ENCODE results near the gene MADD. TPM values are rescaled to one million over a fixed set of nuclear protein-coding genes. Genes with fewer than 3 reads are reported as not detected.

MADD gene
- total and polyA plus RNA-seq, 2 donors (not counting 1 experiment from before 2014, with no cell fraction given), result 56.8 to 108 TPM

DNA sequence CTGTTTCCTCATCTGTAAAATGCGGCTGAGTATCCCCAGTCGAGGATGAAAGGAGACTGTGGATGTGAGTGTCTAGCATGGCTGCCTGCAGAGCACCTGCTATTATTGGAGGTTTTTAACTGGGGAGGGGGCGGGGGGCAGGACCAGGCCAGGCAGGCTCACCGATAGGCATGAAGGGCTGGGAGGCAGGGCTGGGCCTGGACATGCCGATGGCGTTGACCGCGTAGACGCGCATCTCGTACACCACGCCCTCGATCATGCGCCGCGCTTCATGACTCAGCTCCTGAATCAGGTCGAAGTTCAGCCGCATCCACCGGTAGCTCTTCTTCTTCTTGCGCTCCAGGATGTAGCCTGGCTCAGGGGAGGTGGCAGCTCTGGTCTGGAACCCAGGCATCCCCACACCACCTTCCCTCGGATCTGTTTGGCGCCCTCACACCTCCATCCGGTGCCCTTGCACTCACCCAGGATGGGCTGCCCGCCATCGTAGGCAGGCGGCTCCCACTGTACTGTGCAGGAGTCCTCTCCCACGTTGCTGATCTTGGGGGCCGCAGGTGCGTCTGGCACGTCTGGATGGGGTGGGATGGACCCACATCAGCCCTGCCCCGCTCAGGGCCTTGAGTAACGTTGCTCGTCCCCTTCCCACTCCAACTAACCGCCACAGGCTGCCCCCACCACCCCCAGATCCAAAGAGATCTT lies 67.4 kb downstream of the MADD start:
- no peak overlapping the region for H3K27ac ChIP-seq (ENCODE audit: low read length in 2 of 2)
- no peak overlapping the region for H3K9ac ChIP-seq (ENCODE audit: low read length)
- no peaks in the 10 kb centered on the region for H3K36me3 ChIP-seq (replicated peaks in 1 of 2; ENCODE audit: control extremely low read depth in 1 of 2, control insufficient read depth in 1 of 2, extremely low read depth in 1 of 2, insufficient read depth in 2 of 2, low read length in 1 of 2)
- no peak overlapping the region for H3K4me3 ChIP-seq (ENCODE audit: control extremely low read depth in 1 of 5, extremely low read depth in 1 of 5, insufficient read depth in 1 of 5, low read depth in 2 of 5, low read length in 4 of 5)
- no peaks in the 10 kb centered on the region for H3K4me1 Mint-ChIP-seq
- no peak overlapping the region for H2AFZ ChIP-seq (ENCODE audit: insufficient read depth, low read depth, low read length, poor library complexity, severe bottlenecking)
- H3K4me1 ChIP-seq (ENCODE audit: control insufficient read depth in 2 of 2, insufficient read depth in 2 of 2, low read length in 2 of 2), result no peaks in the 10 kb centered on the region
- H3K9me3 ChIP-seq (ENCODE audit: control extremely low read depth in 1 of 3, control insufficient read depth in 2 of 3, insufficient read depth in 1 of 3, low read length in 2 of 3), result no peaks in the 10 kb centered on the region
- intact Hi-C loops (cut with micrococcal nuclease), result no loop called here
- H4K20me1 ChIP-seq (ENCODE audit: control insufficient read depth, insufficient read depth, low read length, poor library complexity, severe bottlenecking), result no peaks in the 10 kb centered on the region
- ATAC-seq (ENCODE audit: low read depth), result no peak
- POLR2A ChIA-PET, result no interaction called here
- TF ChIP-seq, protein P1, sequence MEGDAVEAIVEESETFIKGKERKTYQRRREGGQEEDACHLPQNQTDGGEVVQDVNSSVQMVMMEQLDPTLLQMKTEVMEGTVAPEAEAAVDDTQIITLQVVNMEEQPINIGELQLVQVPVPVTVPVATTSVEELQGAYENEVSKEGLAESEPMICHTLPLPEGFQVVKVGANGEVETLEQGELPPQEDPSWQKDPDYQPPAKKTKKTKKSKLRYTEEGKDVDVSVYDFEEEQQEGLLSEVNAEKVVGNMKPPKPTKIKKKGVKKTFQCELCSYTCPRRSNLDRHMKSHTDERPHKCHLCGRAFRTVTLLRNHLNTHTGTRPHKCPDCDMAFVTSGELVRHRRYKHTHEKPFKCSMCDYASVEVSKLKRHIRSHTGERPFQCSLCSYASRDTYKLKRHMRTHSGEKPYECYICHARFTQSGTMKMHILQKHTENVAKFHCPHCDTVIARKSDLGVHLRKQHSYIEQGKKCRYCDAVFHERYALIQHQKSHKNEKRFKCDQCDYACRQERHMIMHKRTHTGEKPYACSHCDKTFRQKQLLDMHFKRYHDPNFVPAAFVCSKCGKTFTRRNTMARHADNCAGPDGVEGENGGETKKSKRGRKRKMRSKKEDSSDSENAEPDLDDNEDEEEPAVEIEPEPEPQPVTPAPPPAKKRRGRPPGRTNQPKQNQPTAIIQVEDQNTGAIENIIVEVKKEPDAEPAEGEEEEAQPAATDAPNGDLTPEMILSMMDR (IDR thresholded peaks at IDR 0.05), result no peak
- TF ChIP-seq EZH2 (IDR thresholded peaks at IDR 0.05; ENCODE audit: borderline replicate concordance, insufficient read depth, low read depth, low read length, poor library complexity, severe bottlenecking), result no peak
- no peaks in the 10 kb centered on the region for H3K79me2 ChIP-seq (ENCODE audit: control insufficient read depth, insufficient read depth, low read length)
- H3K27ac Mint-ChIP-seq, result no peak overlapping the region
- no peak overlapping the region for H3K4me2 ChIP-seq (replicated peaks; ENCODE audit: low read depth, low read length, poor library complexity, severe bottlenecking)
- H3K4me3 Mint-ChIP-seq, result no peak overlapping the region
- CTCF ChIA-PET, result interaction anchor here (1.9 kb wide), 1 partner anchor 185 kb away, joined by 4 read pairs; no protein-coding TSS in a partner anchor
- no peaks in the 10 kb centered on the region for H3K27me3 Mint-ChIP-seq
- no peaks in the 10 kb centered on the region for H3K9me3 Mint-ChIP-seq (ENCODE audit: insufficient read depth)
- WGBS (ENCODE audit: insufficient coverage), result 96% methylated on average over 26 of the region's 34 CpGs
- no peak for DNase-seq
- no peaks in the 10 kb centered on the region for H3K27me3 ChIP-seq (replicated peaks in 1 of 4; ENCODE audit: control extremely low read depth in 1 of 4, control insufficient read depth in 3 of 4, insufficient read depth in 4 of 4, low read length in 3 of 4)

DNA sequence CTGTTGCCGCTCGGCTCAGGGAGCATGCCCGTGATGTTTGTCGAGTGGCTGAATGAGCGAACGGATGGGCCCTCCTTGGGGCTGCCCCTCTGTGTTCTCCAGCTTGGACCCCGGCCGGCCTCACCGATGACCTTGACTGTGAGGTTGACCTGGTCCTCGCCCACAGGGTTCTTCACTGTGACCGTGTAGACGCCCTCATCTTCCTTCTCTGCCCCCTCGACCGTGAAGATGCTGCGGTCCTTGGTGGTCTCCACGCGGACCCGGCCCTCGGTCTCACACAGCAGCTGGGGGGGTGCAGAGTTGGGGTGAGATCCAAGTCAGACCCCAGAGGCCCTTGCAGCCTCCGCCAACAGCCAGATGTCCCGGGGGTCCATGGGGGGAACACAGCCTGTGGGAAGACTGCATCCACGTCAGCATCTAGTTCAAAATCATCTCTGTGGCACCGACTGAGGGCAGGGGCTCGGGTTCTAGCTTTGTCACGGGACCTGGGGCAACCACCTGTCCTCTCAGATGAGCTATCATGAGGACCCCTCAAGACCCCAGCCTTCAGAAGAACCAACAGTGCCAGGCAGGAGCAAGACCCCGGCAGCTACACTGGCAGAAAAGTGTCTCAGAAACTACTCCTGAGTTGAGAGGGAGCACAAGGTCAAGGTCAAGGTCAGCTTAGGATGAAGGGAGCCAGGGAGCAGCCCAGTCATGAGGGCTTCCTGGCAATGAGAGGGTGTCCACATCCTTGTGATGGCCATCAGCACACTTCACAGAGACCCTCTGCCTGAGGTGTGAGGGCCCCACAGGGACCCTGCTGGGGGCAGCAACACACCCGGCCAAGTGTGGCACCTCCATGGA lies 68.7 kb downstream of the MADD start:
- Histone ChIP-seq H3K36me3 (replicated peaks in 1 of 2; ENCODE audit: control extremely low read depth in 1 of 2, control insufficient read depth in 1 of 2, extremely low read depth in 1 of 2, insufficient read depth in 2 of 2, low read length in 1 of 2) (no peaks in the 10 kb centered on the region), H3K9me3 (ENCODE audit: control extremely low read depth in 1 of 3, control insufficient read depth in 2 of 3, insufficient read depth in 1 of 3, low read length in 2 of 3) (no peaks in the 10 kb centered on the region), H3K4me1 (ENCODE audit: control insufficient read depth in 2 of 2, insufficient read depth in 2 of 2, low read length in 2 of 2) (no peaks in the 10 kb centered on the region), H2AFZ (ENCODE audit: insufficient read depth, low read depth, low read length, poor library complexity, severe bottlenecking) (no peak overlapping the region), H4K20me1 (ENCODE audit: control insufficient read depth, insufficient read depth, low read length, poor library complexity, severe bottlenecking) (no peaks in the 10 kb centered on the region), H3K4me2 (replicated peaks; ENCODE audit: low read depth, low read length, poor library complexity, severe bottlenecking) (no peak overlapping the region), H3K79me2 (ENCODE audit: control insufficient read depth, insufficient read depth, low read length) (no peaks in the 10 kb centered on the region), H3K9ac (ENCODE audit: low read length) (no peak overlapping the region), H3K4me3 (ENCODE audit: control extremely low read depth in 1 of 5, extremely low read depth in 1 of 5, insufficient read depth in 1 of 5, low read depth in 2 of 5, low read length in 4 of 5) (no peak overlapping the region), H3K27me3 (replicated peaks in 1 of 4; ENCODE audit: control extremely low read depth in 1 of 4, control insufficient read depth in 3 of 4, insufficient read depth in 4 of 4, low read length in 3 of 4) (no peaks in the 10 kb centered on the region), H3K27ac (ENCODE audit: low read length in 2 of 2) (no peak overlapping the region)
- ATAC-seq (ENCODE audit: low read depth) (no peak), DNase-seq (no peak)
- CTCF ChIA-PET, result interaction anchor here (1.4 kb wide), 1 partner anchor 74 kb away, joined by 4 read pairs; no protein-coding TSS in a partner anchor
- H3K27me3 Mint-ChIP-seq, result no peaks in the 10 kb centered on the region
- H3K4me1 Mint-ChIP-seq, result no peaks in the 10 kb centered on the region
- H3K27ac Mint-ChIP-seq, result no peak overlapping the region
- H3K4me3 Mint-ChIP-seq, result no peak overlapping the region
- H3K9me3 Mint-ChIP-seq (ENCODE audit: insufficient read depth), result no peaks in the 10 kb centered on the region
- intact Hi-C loops (cut with micrococcal nuclease), result no loop called here
- no peak for TF ChIP-seq EZH2 (IDR thresholded peaks at IDR 0.05; ENCODE audit: borderline replicate concordance, insufficient read depth, low read depth, low read length, poor library complexity, severe bottlenecking)
- TF ChIP-seq, protein P1 (IDR thresholded peaks at IDR 0.05), result no peak
- 97% methylated on average over 21 of the region's 27 CpGs for WGBS (ENCODE audit: insufficient coverage)
- POLR2A ChIA-PET, result no interaction called here

Measured in B cell (primary cell).